Body of pancreas (tissue), 4 donors: ENCODE results near the gene PLCH1.

ENCODE experiments used
- POLR2A ChIP-seq, 3 donors: fragments of 450-650 bp; IDR thresholded peaks; one replicate each; pipeline ENCODE4 v1.6.1; 2016; ENCODE audit warnings: antibody characterized with exemption in 3 of 3, mild to moderate bottlenecking in 2 of 3
- TF ChIP-seq, protein P1 (sequence below), 7 experiments: fragments of 450-650 bp in 4 of 7; fragments of 200-600 bp in 3 of 7; sonication (generic) in 3 of 7; IDR thresholded peaks; one replicate each; pipeline ENCODE4 v1.5.1; 2016 to 2019; ENCODE audit warnings: antibody characterized with exemption in 7 of 7

GRCh38 chr3:155739154-155739553 is 5.7 kb downstream of the PLCH1 start:
- TF ChIP-seq, protein P1, sequence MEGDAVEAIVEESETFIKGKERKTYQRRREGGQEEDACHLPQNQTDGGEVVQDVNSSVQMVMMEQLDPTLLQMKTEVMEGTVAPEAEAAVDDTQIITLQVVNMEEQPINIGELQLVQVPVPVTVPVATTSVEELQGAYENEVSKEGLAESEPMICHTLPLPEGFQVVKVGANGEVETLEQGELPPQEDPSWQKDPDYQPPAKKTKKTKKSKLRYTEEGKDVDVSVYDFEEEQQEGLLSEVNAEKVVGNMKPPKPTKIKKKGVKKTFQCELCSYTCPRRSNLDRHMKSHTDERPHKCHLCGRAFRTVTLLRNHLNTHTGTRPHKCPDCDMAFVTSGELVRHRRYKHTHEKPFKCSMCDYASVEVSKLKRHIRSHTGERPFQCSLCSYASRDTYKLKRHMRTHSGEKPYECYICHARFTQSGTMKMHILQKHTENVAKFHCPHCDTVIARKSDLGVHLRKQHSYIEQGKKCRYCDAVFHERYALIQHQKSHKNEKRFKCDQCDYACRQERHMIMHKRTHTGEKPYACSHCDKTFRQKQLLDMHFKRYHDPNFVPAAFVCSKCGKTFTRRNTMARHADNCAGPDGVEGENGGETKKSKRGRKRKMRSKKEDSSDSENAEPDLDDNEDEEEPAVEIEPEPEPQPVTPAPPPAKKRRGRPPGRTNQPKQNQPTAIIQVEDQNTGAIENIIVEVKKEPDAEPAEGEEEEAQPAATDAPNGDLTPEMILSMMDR (IDR thresholded peaks at IDR 0.05): no peak
- no peak for TF ChIP-seq POLR2A (IDR thresholded peaks at IDR 0.05)
